NCI-H2107 treated with DMSO at 0.1 percent for 48 hours (cell line): Measurements from ENCODE around the gene CCDC43.

ENCODE experiments used
- DNase-seq: peaks from one replicate; lab custom pipeline; 2025; ENCODE audit not compliant: unreplicated experiment; lab: John Stamatoyannopoulos, UW

The CCDC43 gene

GRCh38 chr17:44627513-44628242, 61.9 kb downstream of the CCDC43 start:
- no peak for DNase-seq
